ENCODE results near the gene EXPH5. TPM values are rescaled to one million over a fixed set of nuclear protein-coding genes. Genes with fewer than 3 reads are reported as not detected.

The EXPH5 gene
- total and polyA plus RNA-seq, 9 of the 15 experiments (the other 6 are each of a cell fraction or from before 2014, with no cell fraction given): 1.3 to 8.5 (median 4.8) TPM

DNA sequence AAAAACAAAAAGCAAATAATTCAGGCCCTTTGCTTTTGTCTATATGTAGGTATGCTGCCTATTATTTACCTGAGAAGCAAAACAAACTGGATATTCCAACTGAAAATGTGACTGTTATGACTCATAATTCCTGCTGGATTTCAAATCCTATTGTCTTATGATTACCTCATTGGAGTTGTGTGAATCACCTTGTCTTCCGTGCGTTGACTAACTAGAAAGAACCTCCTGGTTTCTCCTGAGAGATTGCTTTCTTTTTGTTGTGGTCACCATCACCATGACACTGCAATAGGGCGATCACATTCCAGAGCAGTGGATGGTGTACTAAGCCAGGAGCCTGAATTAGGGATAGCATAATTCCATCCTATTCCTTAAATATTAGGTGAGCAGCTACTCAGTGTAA, 23.0 kb upstream of the EXPH5 start:
- ChIA-PET CTCF (ENCODE audit: low intra/inter-chr PET ratio) (no interaction called here), POLR2A (interaction anchor here (1.2 kb wide), 1 partner anchor 23 kb away, joined by 3 read pairs; the partner anchor contains the start of gene EXPH5)
- Histone ChIP-seq H2AFZ (ENCODE audit: low read depth, low read length) (peak overlapping the region; percentile 37), H4K20me1 (replicated peaks; ENCODE audit: control insufficient read depth, insufficient read depth, low read length) (no peaks in the 10 kb centered on the region), H3K4me1 (replicated peaks in 1 of 2; ENCODE audit: control insufficient read depth in 2 of 2, insufficient read depth in 2 of 2, low read length in 2 of 2) (no peaks in the 10 kb centered on the region), H3K9me3 (replicated peaks; ENCODE audit: control insufficient read depth, insufficient read depth, low read depth, low read length) (no peaks in the 10 kb centered on the region), H3K4me3 (no peak overlapping the region), H3K27me3 (ENCODE audit: control insufficient read depth in 2 of 2, insufficient read depth in 2 of 2, low read length in 2 of 2) (no peaks in the 10 kb centered on the region), H3K9me1 (ENCODE audit: control insufficient read depth, insufficient read depth, low read length) (no peaks in the 10 kb centered on the region), H3K4me2 (ENCODE audit: insufficient read depth, low read length) (no peak overlapping the region), H3K9ac (ENCODE audit: insufficient read depth in 1 of 2, low read depth in 2 of 2, low read length in 2 of 2) (no peak overlapping the region), H3K79me2 (ENCODE audit: control insufficient read depth, insufficient read depth, low read length) (no peaks in the 10 kb centered on the region), H3K36me3 (ENCODE audit: control insufficient read depth, insufficient read depth, low read length) (no peaks in the 10 kb centered on the region), H3K27ac (ENCODE audit: extremely low read depth, low read depth, low read length) (no peak overlapping the region)
- no TSS peak for BruUV-seq (replicated peaks)
- DNase-seq (ENCODE audit: extremely low read depth in 1 of 4, low spot score in 3 of 4): no peak
- intact Hi-C loops (cut with micrococcal nuclease): no loop called here
- 35% methylated on average over 3 of the region's 3 CpGs for WGBS (ENCODE audit: insufficient coverage, low coverage, missing lambda C conversion rate)
- no peak; the same call in 1 of the 3 replicates for ATAC-seq
- no peak for FAIRE-seq
- in situ Hi-C loops (cut with MboI): no loop called here
- TF ChIP-seq TAL1 (IDR thresholded peaks at IDR 0.05) (no peak), CEBPG (CRISPR knock-in tag; IDR thresholded peaks at IDR 0.05) (no peak), CEBPG (tag; conservative IDR thresholded peaks at IDR 0.05 in 1 of 2, IDR thresholded peaks at IDR 0.05 in 1 of 2) (peak in 1 of 2 experiments; percentile 32; a peak in 1 of 4 replicates), KDM2B (CRISPR knock-in tag; IDR thresholded peaks at IDR 0.05) (no peak), FOSL1 (tag; conservative IDR thresholded peaks at IDR 0.05) (peak; percentile 82), SOX6 (IDR thresholded peaks at IDR 0.05) (peak; percentile 60)
- TF ChIP-seq, protein P1, sequence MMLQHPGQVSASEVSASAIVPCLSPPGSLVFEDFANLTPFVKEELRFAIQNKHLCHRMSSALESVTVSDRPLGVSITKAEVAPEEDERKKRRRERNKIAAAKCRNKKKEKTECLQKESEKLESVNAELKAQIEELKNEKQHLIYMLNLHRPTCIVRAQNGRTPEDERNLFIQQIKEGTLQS (IDR thresholded peaks at IDR 0.05): peak; percentile 79
- TF ChIP-seq, protein P1 (CRISPR knock-in tag; conservative IDR thresholded peaks at IDR 0.05): no peak
